Epithelial cell of proximal tubule (primary cell): ENCODE measurements around the gene RNF220. TPM values are rescaled to one million over a fixed set of nuclear protein-coding genes. Genes with fewer than 3 reads are reported as not detected.
"Not testable (repeated sequence)": the region's sequence is repeated elsewhere in the genome, so short reads cannot be mapped to it uniquely, and the experiment has no call there.

Source experiments
- DNase-seq: peaks from one replicate; pipeline ENCODE4 v3.0.0-alpha.2; 2011; ENCODE audit warnings: low read depth
- H3K4me3 ChIP-seq: 2 replicates; pipeline ENCODE4 v1.5.1; 2011; ENCODE audit warnings: low read depth, mild to moderate bottlenecking, low read length
- total RNA-seq: library from RNA; depleted of rRNA; stranded (reverse); fragments of >200 nt; gene quantifications from 2 replicates; pipeline ENCODE4 v1.2.3, GENCODE V29; 2015
- TF ChIP-seq, protein P1 (sequence below): conservative IDR thresholded peaks from 2 replicates; pipeline ENCODE4 v1.5.1; 2012; ENCODE audit warnings: low read depth, mild to moderate bottlenecking, low read length

Gene RNF220
- total RNA-seq, 1 donor from 2014 or later: 152 TPM

DNA sequence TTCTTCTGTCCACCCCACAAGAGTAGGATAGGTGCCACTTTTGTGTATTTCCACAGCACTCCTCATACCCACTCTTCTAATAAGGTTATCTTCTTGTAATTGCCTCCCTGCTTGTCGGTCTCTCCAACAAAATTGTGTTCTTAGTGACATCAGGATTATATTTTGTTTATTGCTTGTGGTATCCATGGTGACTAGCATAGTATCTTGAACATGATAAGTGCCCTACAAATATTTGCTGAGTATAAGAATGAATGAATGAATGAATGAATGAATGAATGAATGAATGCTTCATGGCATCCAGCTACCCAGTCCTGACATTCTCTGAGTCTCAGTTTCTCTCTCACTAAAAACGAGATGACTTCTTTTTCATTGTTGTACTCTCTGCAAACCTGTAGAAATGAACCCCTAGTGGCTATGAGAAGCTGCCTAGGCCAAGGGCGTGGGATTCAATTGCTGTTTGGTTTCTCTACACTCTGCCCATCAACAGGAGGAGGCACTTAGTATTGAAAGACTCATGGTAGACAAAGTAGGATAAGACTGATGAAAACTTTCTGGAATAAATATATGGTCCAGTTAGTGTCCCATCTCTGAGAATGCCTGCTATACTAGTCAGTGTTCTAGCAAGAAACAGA lies 148.2 kb downstream of the RNF220 start:
- no peak overlapping the region for H3K4me3 ChIP-seq
- DNase-seq: no peak
- TF ChIP-seq, protein P1, sequence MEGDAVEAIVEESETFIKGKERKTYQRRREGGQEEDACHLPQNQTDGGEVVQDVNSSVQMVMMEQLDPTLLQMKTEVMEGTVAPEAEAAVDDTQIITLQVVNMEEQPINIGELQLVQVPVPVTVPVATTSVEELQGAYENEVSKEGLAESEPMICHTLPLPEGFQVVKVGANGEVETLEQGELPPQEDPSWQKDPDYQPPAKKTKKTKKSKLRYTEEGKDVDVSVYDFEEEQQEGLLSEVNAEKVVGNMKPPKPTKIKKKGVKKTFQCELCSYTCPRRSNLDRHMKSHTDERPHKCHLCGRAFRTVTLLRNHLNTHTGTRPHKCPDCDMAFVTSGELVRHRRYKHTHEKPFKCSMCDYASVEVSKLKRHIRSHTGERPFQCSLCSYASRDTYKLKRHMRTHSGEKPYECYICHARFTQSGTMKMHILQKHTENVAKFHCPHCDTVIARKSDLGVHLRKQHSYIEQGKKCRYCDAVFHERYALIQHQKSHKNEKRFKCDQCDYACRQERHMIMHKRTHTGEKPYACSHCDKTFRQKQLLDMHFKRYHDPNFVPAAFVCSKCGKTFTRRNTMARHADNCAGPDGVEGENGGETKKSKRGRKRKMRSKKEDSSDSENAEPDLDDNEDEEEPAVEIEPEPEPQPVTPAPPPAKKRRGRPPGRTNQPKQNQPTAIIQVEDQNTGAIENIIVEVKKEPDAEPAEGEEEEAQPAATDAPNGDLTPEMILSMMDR: no peak

DNA sequence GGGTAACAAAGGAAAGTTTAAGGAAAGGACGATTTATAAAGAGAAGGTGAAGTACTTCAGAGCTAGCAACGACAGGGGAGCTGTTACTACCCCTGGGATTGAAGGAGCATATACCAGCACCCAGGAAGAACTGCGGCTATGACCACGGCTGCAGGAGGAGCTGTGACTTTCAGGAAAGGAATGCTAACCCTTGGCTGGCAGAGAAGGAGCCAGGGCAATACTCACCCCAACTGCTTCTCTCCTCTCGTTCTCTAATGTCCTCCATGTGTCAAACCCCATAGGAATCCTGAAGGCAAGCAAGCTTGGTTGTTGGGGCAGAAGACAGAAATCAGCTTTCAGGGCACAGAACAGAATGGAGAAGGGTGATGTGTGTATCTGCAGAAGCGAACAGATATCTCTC lies 148.7 kb downstream of the RNF220 start:
- DNase-seq: no peak
- no peak overlapping the region for H3K4me3 ChIP-seq
- TF ChIP-seq, protein P1: no peak

DNA sequence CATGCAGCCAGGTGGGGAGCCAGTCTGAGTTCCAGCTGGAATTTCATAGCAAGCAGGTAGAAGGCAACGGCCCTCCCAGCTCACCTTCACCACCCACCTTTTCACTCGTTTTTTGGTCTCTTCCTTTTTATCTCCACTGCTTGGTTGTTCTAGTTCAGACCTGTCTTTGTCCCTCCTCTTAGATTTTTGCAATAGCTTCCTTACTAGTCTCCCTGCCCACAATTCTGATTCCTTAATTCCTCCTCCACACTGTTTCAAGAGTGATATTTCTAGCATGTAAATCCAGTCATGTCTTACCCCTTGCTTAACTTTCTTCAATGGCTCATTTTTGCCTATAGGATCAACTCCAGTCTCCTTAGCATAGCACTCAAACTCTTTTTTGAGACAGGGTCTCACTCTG lies 149.7 kb downstream of the RNF220 start:
- no peak for DNase-seq
- no peak overlapping the region for H3K4me3 ChIP-seq
- TF ChIP-seq, protein P1: no peak

DNA sequence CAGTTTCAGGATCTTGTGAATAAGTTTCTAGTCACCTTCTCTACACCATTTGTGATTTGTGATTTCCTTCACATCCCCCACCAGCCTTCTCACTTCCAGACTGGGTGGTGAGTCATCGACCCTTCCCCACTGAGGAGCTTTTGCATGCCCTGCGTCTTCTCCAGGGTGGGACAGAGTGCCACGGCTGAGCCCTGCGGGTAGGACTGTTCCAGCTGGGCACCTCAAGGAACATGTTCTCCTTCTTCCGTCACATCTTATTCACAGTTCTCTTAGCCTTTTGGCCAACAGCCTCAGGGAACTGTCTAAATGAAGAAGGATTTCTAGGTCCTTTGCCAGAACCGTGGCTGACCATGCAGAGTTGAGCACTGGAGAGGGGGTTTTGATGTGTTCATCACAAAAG lies 152.7 kb downstream of the RNF220 start:
- H3K4me3 ChIP-seq: no peak overlapping the region
- DNase-seq: no peak
- TF ChIP-seq, protein P1: no peak

DNA sequence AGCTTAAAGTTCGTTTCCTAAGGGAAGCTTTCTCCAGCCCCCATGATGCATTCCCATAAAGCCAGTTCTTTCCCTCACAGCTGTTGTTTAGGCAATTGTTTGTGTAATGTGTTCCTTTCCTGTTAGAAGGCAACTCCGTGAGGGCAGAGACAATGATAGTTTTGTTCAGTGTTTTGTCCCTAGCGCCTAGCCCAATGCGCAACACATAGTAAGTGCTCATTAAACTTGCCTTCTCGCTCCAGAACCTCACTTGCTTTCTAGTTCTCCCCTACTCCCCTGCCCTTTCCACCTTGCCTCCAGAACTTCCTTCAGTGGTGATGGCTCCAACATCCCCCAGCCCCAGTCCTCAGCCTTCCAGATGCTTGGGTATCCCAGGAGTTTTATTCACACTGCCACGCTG lies 153.8 kb downstream of the RNF220 start:
- H3K4me3 ChIP-seq: no peak overlapping the region
- TF ChIP-seq, protein P1: no peak
- DNase-seq: no peak

DNA sequence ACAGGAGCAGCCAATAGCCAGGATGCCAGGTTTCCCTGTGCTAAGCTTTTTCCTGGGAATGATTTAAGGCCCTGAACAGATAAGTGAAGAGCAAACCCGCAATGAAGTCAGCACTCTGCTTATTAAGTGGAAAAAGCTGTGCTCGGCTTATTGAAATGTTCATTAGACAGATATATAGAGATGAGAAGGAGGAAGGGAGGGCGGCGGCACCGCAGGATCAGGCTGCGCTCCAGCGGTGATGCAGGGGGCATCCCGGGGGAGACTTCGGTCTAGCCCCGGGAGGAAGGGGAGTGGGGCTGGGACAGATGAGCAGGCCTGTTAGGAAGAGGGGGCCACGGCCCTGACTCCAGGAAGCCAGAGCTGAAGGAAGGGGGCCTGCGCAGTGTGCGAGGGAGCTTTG lies 154.3 kb downstream of the RNF220 start:
- H3K4me3 ChIP-seq: no peak overlapping the region
- TF ChIP-seq, protein P1: no peak
- no peak for DNase-seq

DNA sequence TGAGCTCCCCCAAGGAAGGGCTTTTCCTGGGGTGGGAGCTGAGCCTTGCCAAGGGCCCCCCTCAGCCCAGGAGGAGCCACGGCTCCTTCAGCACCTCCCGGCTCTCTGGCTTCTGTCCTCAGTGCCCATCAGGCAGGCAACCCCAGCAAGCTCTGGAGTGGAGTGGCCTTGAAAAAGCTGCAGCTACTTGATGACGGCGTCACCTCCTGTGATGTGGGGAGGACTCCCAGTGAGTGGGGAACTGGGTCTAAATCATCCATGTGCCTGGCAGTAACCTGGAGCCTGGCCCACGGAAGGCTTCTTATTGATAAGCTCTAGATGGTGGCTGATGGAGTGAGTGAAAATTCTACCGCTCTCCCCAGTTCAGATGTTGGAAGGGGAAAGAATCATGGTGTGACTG lies 154.9 kb downstream of the RNF220 start:
- H3K4me3 ChIP-seq: no peak overlapping the region
- DNase-seq: no peak
- TF ChIP-seq, protein P1: no peak

DNA sequence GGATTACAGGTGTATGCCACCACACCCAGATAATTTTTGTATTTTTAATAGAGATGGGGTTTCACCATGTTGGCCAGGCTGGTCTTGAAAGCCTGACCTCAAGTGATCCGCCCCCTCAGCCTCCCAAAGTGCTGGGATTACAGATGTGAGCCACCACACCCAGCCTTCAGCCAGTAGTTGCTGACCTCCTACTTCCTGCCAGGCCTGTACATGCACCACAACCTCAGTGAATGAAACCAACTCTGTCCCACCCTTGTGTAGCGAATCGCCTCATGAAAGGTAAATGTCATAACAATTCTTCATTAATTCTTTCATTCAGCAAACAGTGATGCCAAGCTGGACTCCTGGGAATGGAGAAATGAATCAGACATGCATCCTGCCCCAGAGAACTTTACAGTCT lies 155.6 kb downstream of the RNF220 start:
- not testable (repeated sequence) for H3K4me3 ChIP-seq, DNase-seq
